NCI-H510A treated with DMSO at 0.1 percent for 48 hours (cell line): Measurements from ENCODE around the gene CPN2.

Source experiments
- DNase-seq: peaks from one replicate; lab custom pipeline; 2025; lab: John Stamatoyannopoulos, UW

The CPN2 gene

DNA sequence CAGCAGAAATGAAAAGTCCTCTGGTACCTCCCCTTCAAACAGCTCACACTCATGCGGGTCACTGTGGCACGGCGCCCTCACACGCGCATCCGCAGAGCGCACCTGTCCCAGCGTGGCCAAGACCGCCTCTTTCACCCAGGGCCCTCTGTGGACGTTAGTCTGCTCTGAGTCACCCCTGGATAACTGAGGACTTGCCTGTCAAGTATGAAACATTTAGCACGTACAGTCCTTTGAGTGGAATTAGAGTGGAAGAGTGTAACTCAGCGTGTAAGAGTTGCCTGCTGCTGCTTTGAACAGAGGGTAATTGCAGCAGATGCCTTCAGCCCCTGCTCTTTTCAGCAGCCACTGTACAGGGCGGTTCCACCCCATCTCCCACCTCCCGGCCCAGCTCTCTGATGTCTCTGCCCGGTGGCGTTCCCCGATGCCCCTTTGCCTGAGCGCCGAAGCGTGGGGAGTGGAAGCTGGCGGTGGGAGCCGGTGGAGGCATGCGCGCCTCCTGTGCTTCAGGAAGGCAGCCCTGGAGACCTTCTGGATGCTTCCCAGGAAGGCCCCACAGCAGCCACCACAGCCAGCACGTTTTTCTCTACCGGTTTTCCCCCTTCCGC, 23.0 kb downstream of the CPN2 start:
- DNase-seq, result no peak

DNA sequence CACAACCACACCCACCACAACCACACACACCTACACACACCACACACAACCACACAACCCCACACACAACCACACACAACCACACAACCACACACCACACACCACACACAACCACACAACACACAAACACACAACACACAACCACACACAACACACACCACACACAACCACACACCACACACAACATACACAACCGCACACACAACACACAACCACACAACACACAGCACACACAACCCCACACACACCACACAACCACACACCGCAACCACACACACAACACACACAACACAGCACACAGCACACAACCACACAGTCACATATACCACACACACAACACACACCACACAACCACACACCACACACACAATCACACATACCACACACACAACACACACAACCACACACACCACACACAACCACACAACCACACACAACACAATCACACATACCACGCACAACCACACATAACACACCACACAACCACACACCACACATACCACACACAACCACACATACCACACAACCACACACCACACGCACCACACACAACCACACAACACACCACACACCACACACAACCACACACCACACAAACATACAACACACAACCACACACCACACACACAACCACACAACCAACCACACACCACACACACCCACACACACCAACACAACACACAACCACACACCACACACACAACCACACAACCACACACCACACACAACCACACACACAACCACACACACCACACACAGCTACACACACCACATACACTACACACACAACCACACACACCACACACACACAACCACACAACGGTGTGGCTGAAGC, 23.7 kb downstream of the CPN2 start:
- no peak for DNase-seq

DNA sequence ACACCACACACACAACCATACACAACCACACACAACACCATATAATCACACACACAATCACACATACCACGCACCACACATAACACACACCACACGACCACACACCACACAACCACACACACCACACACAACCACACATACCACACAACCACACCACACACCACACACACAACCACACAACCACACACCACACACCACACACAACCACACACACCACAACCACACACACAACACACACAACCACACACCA, 24.2 kb downstream of the CPN2 start:
- no peak for DNase-seq

DNA sequence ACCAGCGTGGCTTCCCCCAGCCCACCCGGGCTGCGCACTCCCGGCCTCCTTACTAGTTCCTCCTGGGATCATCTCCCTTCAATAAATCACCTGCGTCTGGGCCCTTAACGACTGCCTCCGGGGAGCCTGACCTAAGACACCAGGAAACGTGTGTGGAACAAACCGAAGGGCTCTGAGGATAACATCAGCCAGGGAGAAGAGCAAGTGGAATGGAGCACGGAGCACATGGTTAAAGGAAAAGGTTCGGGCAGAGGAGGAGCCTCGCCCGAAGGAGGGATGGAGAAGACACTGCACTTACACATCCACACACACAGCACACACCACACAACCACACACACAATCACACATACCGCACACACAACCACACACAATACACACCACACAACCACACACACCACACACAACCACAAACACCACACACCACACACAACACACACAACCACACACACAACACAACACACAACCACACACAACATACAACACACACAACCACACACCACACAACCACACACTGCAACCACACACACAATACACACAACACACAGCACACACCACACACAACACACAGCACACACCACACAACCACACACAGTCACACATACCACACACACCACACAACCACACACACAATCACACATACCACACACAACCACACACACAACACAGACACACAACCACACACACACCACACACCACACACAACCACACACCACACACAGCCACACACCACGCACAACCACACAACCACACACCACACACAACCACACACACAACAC, 24.7 kb downstream of the CPN2 start:
- no peak for DNase-seq

DNA sequence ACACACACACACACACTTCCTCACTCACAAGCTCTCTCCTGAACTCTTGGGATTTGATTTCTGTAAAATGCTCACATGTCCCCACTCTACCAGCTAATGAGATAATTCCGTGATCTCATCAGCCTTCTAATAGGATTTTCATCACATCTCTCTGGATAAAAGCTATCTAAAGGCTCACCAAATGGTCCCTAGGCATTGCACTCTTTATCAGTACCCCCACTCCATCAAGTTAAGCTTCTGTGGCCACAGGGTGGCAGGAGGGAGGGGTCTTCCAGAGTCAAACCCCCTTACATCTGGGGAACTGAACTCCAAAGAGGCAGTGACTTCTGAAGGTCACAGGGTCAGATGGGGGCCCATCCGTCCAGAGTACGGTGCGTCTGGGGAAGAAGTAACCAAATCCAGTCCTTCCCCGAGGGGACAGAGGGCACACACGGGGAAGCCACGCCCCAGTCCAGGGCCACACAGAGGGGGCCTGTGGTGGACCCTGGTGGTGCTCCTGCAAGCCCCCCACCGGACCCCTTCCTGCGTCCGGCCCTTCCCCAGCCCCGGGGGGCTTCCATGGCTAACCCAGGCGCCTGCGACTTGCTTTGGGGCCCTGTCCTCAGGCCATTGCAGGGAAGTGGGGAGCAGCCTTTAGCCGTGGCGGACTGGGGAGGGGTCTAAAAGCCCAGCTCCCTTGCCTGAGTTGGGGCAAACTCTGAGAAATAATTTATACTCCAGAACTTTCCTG, 25.5 kb downstream of the CPN2 start:
- no peak for DNase-seq

DNA sequence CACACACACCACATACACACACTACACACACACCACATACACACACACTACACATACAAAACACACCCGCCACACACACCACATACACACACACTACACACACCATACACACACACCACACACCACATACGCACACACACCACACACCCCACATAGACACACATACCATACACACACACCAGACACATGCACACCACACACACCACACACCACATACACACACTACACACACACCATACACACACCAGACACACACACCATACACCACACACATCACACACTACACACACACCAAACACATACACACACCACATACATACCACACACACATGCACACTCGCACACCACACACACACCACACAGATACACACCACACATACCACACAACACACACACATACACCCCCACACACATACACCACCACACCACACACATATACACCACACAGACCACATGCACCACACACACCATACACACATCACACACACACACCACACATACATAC, 26.3 kb downstream of the CPN2 start:
- no peak for DNase-seq

DNA sequence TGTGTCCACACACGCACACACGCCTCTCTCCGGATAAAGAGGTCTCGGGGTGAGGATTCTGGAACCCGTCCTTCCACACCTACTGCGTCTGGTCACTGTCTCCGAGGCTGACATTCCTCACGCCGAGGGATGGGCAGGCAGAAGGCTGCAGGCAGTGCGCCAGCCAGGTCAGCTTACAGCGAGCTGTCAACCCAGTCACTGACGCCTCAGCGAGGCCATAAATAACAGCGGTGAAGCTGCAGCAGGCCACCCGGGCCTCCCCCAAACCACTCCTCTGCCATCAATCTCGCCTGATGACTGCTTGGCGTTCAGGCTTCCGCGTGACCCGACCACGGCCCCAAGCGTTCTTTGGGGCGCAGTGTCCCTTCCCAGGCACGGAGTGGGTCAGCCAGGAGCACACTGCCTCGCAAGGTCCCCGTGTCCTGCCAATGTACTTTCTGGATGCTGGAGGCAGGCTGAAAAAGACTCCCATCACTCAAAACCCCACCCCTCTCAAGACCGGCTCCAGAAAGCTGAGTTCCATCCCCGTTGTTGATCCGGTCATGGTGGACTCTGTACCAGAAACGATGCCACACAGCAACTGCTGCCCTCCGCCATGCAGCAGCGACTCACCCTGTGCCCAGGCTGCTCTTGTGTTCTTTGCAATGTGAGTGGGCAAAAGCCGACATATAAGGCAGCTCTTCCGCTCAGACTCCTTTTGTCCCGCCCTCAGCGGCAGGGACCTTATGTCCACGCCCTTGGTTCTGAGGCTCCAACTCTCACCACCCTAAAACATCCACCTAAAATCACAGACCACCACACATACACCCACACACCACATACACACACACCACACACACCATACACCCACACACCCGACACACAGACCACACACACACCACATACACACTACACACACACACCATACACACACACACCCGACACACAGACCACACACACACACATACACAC, 27.1 kb downstream of the CPN2 start:
- no peak for DNase-seq

DNA sequence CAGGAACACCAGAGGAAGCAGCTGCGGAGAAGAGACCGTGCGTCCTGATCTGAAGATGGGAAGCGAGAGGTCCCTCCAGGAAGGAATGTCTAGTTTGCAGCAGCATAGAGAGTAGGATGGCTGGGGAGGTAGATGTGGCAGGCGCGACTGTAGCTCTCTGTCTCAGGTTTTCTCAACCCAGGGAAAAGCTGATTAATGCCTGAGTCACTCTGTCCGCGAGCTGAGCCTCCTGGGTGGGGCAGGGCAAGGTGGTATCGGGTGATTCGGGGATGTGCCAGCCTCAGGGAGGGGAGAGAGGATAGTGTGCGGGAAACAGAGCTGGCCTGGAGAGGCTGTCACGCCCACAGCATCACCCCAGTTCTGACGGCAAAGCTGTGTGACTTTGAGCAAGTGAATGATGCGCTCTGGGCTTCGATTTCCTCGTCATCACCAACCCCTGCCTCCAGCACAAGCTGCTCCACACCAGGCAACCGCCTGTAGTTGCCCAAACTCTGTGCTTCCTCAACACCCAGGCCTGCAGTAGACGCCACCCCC, 28.4 kb downstream of the CPN2 start:
- no peak for DNase-seq

DNA sequence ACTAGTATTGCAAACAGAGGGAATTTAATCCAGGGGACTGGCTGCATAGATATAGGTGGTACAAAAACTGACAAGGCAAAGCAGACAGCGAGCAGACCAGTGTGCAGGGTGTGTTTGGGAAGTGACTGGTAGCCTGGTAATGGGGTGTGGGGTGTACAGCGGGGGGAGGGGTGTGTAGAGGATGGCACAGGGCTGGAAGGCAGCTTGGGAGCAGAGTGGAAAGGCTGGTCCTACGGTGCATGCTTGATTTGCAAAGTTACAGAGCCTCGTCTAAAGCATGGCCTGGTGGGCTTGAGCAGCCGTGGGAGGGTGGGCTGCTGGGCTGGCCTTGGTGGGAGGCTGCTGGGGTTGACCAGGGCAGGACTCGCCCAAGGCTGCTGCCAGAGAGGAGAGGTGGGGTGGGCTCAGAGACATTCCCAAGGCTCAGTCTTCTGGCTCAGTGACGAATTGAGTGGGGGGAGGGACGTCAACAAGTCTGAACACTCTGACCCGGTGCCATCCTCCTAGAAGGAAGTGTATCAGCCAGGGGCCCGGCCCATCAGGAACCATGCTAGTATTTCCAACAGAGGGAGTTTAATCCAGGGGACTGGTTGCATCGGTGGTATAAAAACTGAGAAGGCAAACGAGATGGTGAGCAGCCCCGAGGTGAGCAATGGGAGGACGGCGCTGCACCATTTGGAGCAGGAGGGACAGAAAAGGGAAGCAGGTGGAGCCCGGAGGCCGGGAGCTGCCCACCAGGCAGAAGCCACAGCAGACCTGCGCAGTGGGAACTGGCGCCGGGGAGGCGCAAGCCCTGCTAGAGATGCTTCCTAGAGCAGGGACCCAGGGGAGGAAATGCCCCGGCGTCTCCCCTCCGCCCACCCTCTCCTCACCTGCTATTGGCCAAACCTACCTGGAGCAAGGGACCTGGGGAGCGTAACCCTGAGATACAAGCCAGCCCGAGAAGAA, 29.2 kb downstream of the CPN2 start:
- DNase-seq, result peak; percentile 64

DNA sequence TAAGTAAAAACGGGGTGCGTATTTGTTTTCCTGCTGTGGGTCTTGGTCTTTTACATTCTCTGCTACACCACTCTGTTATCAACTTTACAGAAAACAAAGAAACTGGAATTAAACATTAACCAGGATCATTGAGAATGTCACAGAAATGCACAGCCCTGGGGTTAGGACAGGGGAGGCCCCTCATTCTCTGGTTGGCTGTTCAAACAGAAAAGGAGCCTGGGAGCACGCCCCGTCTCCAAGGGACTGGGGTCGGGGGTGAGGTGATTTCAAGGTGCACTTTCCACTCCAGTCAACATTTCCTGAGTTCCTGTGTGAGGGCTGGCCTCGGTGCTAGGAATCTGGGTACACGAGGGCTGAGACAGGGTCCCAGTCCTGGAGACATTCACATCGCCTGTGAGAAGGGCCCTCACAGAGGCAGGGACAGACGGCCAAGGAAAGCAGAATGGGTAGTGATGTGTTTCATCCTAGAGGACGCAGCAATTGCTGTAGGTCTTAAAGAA, 30.3 kb downstream of the CPN2 start:
- no peak for DNase-seq

DNA sequence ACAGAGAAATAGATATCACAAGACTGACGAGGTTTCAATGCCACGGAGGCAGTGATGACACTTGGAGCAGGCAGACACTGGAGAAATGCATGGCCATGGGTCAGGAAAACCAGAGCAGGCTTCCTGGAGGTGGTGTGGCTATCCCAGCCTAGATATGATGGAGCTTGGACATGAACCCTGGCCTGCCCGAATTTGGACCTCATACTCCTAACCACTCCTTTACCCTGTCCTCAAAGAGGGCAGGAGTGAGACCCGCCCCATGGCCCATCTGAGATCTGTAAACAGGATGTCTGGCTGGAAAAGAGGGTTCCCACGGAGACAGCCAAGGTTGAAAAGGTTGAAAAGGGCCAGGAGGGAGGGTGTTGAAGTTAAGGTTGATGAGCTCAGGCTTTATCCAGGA, 31.0 kb downstream of the CPN2 start:
- DNase-seq, result no peak

DNA sequence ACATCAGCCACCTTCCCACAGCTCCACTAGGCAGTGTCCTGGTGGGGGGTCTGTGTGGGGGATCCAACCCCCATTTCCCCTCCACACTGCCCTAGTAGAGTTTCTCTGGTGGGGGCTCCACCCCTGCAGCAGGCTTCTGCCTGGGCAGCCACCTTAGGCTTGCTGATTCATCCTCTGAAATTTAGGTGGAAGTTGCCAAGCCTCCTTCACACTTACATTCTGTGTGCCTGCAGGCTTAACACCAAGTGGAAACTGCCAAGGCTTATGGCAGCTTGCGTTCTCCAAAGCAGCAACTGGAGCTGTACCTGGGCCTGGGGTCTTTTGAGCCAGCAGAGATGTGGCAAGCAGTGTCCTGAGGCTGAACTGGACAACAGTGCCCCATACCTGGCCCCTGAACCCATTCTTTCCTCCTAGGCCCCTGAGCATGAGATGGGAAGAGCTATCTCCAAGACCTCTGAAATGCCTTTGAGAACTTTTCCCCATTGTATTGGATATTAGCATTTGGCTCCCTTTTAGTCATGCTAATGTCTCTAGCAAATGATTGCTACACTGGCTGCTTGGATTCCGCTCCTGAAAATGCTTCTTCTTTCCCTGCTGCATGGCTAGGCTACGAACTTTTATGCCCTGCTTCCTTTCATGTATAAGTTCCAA, 32.5 kb downstream of the CPN2 start:
- no peak for DNase-seq

DNA sequence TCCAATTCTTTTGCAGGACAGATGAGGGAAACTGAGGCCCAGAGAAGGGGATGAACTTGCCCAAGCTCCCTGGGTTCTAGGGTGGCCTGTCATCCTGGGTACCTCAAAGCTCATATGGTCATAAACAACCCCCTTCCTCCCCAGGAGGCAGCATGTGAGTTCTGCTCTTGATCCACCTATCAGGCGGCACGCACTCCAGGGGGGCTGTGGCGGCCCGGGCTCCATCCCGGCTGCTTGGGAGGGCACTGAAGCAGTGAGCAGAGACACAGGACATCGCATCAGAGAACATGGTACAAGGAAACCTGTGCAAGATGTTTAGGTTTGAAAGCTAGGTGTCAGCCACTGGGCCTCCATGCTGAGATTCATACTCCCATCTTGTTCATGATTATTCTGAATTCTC, 34.2 kb downstream of the CPN2 start:
- no peak for DNase-seq

DNA sequence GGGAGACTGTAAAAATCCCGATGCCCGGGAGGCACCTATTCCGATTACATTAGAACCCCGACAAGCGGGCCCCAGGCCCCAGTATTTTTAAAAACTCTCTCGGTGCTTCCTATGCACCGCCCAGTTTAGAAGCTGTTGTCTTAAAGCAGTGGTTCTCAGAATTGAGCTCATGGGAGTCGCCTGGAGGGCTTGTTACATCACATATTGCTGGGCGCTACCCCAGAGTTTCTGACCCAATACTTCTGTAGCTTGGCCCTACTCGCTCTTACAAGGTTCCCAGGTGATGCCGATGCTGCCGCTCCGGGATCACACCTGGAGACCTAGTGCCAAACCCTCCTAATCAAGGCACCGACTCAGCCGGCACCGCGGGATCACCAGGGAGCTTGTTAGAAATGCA, 35.2 kb downstream of the CPN2 start:
- no peak for DNase-seq

DNA sequence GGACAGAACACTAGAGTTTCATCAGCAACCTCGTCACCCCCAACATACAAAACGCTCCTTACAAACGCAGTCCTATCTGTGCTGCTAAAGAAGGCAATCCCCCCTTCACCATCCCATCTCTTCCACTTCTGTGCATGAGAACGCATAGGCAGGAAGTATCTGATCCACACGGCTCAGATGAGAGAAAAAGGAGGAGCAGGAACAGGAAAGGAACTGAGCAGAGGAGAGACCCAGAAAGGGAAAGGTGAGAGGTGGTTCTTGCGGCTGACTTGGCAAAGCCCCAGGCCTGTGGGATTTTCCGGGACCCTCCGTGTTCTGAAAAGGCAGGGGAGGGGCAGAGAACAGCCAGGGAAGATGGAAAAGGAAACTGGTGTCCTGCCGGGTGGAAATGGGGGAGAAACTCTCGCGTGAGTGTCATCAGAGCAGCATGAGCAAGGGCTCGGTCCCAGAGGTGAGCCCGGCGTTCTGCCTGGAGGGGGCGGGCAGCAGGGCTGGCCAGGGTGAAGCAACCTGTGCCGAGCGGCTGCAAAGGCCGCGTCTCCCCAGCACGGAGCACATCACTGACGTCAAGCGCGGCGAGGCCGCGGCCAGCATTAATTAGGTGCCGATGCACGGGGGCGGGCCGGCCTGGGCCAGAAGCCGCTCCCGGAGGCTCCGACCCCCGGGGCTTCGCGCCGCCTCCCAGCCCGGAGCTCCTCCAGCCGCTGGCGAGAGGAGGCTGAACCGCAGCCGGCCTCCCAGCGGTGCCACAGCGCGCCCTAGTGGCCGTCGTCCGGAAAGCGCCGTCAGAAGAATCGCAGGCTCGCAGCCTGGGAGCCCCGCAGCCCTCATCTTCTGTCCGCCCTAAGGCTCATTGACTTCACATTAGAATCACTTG, 35.8 kb downstream of the CPN2 start:
- peak; percentile 79 for DNase-seq

DNA sequence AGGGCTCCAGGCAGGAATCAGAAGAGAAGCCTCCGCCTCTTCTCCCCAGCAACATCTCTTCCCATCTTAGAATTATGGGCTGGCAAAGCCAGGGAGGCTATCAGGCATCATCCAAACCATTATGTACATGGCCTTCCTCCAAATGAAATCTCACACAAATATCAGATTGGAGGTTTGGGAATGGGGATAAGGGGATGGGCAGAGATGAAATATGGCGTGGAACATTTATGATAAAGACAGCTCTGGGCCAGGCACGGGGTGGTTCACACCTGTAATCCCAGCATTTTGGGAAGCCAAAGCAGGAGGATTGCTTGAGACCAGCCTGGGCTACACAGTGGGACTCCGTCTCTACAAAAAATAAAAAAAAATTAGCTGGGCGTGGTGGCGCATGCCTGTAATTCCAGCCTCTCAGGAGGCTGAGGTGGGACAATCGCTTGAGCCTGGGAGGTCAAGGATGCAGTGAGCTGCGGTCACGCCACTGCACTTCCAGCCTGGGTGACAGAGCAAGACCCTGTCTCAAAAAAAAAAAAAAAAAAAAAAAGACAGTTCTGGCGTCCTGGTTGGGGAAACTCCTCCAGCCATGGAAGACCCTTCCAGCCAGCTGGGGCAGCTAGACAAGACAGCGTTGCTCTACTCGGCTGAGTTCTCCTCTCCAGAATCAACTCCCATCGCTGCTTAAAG, 36.6 kb downstream of the CPN2 start:
- DNase-seq, result no peak

DNA sequence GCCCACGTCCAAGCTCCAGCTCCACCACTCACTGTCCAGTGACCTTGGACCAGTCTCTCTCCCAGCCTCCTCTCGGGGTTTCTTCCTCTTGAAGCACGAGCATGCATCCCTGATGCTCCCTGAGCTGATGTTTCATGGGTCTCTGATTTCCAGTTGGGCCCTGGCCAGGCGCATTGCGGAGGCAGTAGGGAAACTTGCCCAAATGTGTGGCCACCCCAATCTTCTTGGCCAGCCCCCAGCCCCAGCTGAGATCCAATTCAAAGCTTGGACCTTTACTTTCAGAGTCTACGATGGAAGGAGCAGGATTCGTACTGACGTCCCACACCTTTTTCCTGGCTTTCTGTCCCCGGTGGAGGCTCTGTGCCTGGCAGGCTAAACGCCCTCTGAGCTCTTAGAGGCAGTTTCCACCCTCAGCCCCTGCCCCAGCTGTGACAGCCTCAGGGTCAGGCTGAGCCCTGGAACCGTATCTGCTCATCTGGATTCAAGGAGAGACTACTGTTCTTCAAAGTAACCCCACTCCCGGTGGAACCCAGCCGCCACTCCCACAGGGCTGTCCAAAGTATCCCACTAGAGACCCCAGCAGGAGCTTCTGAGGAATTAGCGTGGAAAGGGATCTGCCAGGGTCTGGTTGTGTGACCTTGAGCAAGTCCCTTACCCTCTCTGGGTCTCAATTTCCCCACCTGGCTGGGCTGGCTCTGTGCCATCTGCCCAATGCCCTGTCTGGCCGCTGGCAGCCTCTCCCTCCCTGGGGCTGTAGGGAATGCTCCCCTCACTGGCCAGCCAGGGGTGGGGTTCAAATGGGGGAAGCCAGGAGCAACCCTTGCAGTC, 37.4 kb downstream of the CPN2 start:
- no peak for DNase-seq
